Vagina (tissue), 2 donors: ENCODE data around the gene SH3TC2.

Source experiments
- POLR2A ChIP-seq, 2 donors: fragments of 450-650 bp; IDR thresholded peaks; one replicate each; pipeline ENCODE4 v1.6.1; 2017; ENCODE audit warnings: antibody characterized with exemption in 2 of 2, mild to moderate bottlenecking in 2 of 2, moderate library complexity in 2 of 2
- TF ChIP-seq, protein P1 (sequence below), 3 experiments: fragments of 450-650 bp in 2 of 3; fragments of 200-600 bp in 1 of 3; sonication (generic) in 1 of 3; IDR thresholded peaks; one replicate each; pipeline ENCODE4 v1.5.1; 2017 to 2019; ENCODE audit warnings: antibody characterized with exemption in 3 of 3, mild to moderate bottlenecking in 2 of 3, moderate library complexity in 2 of 3

DNA sequence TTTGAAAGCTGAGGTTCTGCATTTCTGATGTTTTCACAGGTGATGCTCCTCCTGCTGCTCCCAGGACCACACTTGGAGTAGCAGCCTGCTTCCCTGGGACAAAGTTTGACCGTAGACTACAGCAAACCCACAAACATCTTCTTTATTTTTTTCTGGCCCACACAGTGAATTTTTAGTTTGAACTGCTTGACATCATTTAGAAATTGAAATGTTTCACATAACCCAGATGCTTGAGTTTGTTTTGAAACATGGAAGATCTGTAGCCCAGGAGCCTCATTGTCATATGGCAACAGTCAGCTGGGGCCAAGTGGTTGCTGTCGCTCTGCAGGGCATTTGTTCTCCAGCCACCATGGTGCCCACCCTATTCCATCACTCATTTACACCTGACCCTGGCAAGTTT lies 8.4 kb downstream of the SH3TC2 start:
- no peak for TF ChIP-seq POLR2A (IDR thresholded peaks at IDR 0.05)
- TF ChIP-seq, protein P1, sequence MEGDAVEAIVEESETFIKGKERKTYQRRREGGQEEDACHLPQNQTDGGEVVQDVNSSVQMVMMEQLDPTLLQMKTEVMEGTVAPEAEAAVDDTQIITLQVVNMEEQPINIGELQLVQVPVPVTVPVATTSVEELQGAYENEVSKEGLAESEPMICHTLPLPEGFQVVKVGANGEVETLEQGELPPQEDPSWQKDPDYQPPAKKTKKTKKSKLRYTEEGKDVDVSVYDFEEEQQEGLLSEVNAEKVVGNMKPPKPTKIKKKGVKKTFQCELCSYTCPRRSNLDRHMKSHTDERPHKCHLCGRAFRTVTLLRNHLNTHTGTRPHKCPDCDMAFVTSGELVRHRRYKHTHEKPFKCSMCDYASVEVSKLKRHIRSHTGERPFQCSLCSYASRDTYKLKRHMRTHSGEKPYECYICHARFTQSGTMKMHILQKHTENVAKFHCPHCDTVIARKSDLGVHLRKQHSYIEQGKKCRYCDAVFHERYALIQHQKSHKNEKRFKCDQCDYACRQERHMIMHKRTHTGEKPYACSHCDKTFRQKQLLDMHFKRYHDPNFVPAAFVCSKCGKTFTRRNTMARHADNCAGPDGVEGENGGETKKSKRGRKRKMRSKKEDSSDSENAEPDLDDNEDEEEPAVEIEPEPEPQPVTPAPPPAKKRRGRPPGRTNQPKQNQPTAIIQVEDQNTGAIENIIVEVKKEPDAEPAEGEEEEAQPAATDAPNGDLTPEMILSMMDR (IDR thresholded peaks at IDR 0.05) = no peak
